Liver (tissue), 9 donors: Measurements from ENCODE around the gene ACRV1. TPM values are rescaled to one million over a fixed set of nuclear protein-coding genes. Genes with fewer than 3 reads are reported as not detected.

Experiments
- DNase-seq: peaks from one replicate; pipeline ENCODE4 v3.0.0-alpha.2; 2017; ENCODE audit warnings: low spot score
- H3K27ac ChIP-seq, 2 donors: one replicate each; pipeline ENCODE4 v1.7.0; 2013; ENCODE audit warnings: inconsistent platforms in 2 of 2, low read length in 2 of 2, control low read depth in 1 of 2, low read depth in 1 of 2, mild to moderate bottlenecking in 1 of 2
- H3K27me3 ChIP-seq, 4 donors: one replicate each; pipeline versions ENCODE4 v1.6.1 to v1.7.0; 2013; ENCODE audit warnings: low read length in 3 of 4, inconsistent platforms in 1 of 4, mild to moderate bottlenecking in 1 of 4, moderate library complexity in 1 of 4; ENCODE audit not compliant: control insufficient read depth in 4 of 4, insufficient read depth in 4 of 4
- H3K36me3 ChIP-seq, 4 donors: one replicate each; pipeline versions ENCODE4 v1.6.1 to v1.7.0; 2013; ENCODE audit warnings: low read length in 3 of 4, mild to moderate bottlenecking in 3 of 4, low read depth in 1 of 4, moderate library complexity in 1 of 4; ENCODE audit not compliant: control insufficient read depth in 4 of 4, insufficient read depth in 3 of 4
- H3K4me1 ChIP-seq, 4 donors: one replicate each; pipeline versions ENCODE4 v1.6.1 to v1.7.0; 2013; ENCODE audit warnings: low read length in 3 of 4, mild to moderate bottlenecking in 3 of 4, moderate library complexity in 1 of 4; ENCODE audit not compliant: control insufficient read depth in 4 of 4, insufficient read depth in 4 of 4
- H3K4me3 ChIP-seq, 3 donors: one replicate each; pipeline versions ENCODE4 v1.6.1 to v1.7.0; 2013; ENCODE audit warnings: low read length in 3 of 3, control low read depth in 1 of 3, low read depth in 1 of 3, mild to moderate bottlenecking in 1 of 3
- H3K9ac ChIP-seq, 2 donors: one replicate each; pipeline ENCODE4 v1.7.0; 2013; ENCODE audit warnings: low read length in 2 of 2, mild to moderate bottlenecking in 2 of 2, moderate library complexity in 2 of 2, control low read depth in 1 of 2, low read depth in 1 of 2
- H3K9me3 ChIP-seq, 4 donors: one replicate each; pipeline versions ENCODE4 v1.6.1 to v1.7.0; 2013; ENCODE audit warnings: low read length in 3 of 4; ENCODE audit not compliant: control insufficient read depth in 4 of 4
- ATF3 ChIP-seq: IDR thresholded peaks from 2 replicates; pipeline ENCODE4 v1.6.1; 2016; ENCODE audit warnings: antibody characterized with exemption
- EGR1 ChIP-seq, 2 donors: IDR thresholded peaks; 2 replicates each; pipeline ENCODE4 v1.6.1; 2016 to 2018; ENCODE audit warnings: antibody characterized with exemption in 2 of 2, low read depth in 2 of 2
- FOXA1 ChIP-seq: IDR thresholded peaks from 2 replicates; pipeline ENCODE4 v1.6.1; 2016; ENCODE audit warnings: antibody characterized with exemption
- FOXA2 ChIP-seq: IDR thresholded peaks from 2 replicates; pipeline ENCODE4 v1.6.1; 2016; ENCODE audit warnings: antibody characterized with exemption
- GABPA ChIP-seq, 2 donors: IDR thresholded peaks in 1 of 2; conservative IDR thresholded peaks in 1 of 2; 2 replicates each; pipeline ENCODE4 v1.6.1; 2016; ENCODE audit warnings: antibody characterized with exemption in 2 of 2, mild to moderate bottlenecking in 1 of 2, moderate library complexity in 1 of 2
- HNF4A ChIP-seq, 2 donors: conservative IDR thresholded peaks; 2 replicates each; pipeline ENCODE4 v1.6.1; 2016; ENCODE audit warnings: antibody characterized with exemption in 2 of 2, mild to moderate bottlenecking in 2 of 2
- HNF4G ChIP-seq: IDR thresholded peaks from 2 replicates; pipeline ENCODE4 v1.6.1; 2016; ENCODE audit warnings: antibody characterized with exemption
- JUND ChIP-seq, 2 donors: IDR thresholded peaks; 2 replicates each; pipeline ENCODE4 v1.6.1; 2016; ENCODE audit warnings: antibody characterized with exemption in 2 of 2
- MAX ChIP-seq: IDR thresholded peaks from 2 replicates; pipeline ENCODE4 v1.6.1; 2016; ENCODE audit warnings: antibody characterized with exemption
- NR2F2 ChIP-seq: IDR thresholded peaks from 2 replicates; pipeline ENCODE4 v1.6.1; 2016; ENCODE audit warnings: antibody characterized with exemption
- RAD21 ChIP-seq, 2 donors: IDR thresholded peaks; 2 replicates each; pipeline ENCODE4 v1.6.1; 2016; ENCODE audit warnings: antibody characterized with exemption in 2 of 2, mild to moderate bottlenecking in 2 of 2
- REST ChIP-seq: IDR thresholded peaks from 2 replicates; pipeline ENCODE4 v1.6.1; 2016; ENCODE audit warnings: antibody characterized with exemption, mild to moderate bottlenecking
- RXRA ChIP-seq, 2 donors: IDR thresholded peaks; 2 replicates each; pipeline ENCODE4 v1.6.1; 2017 to 2018; ENCODE audit warnings: antibody characterized with exemption in 2 of 2, mild to moderate bottlenecking in 1 of 2
- SP1 ChIP-seq: IDR thresholded peaks from 2 replicates; pipeline ENCODE4 v1.6.1; 2018; ENCODE audit warnings: antibody characterized with exemption, mild to moderate bottlenecking
- TAF1 ChIP-seq: conservative IDR thresholded peaks from 2 replicates; pipeline ENCODE4 v1.6.1; 2016; ENCODE audit warnings: antibody characterized with exemption, mild to moderate bottlenecking
- YY1 ChIP-seq: IDR thresholded peaks from 2 replicates; pipeline ENCODE4 v1.6.1; 2016; ENCODE audit warnings: antibody characterized with exemption, mild to moderate bottlenecking
- WGBS: extraction: QIAGEN DNeasy Blood & Tissue Kit; methylation state at CpG from one replicate; pipeline ENCODE4 v1.1.7; 2013; 5-methylcytosine and 5-hydroxymethylcytosine counted together
- polyA plus RNA-seq, 2 donors: library from polyadenylated mRNA; stranded (reverse) in 1 of 2; unstranded in 1 of 2; fragments of 200-250 nt in 1 of 2; fragments of >200 nt in 1 of 2; fragmentation: Nextera tagmentation in 1 of 2; extraction: Ambion mirVana in 1 of 2; gene quantifications; one replicate each; pipeline versions ENCODE4 v1.2.1 to v1.2.3, GENCODE V29; 2013 to 2015
- total RNA-seq, 2 donors: library from RNA; depleted of rRNA; stranded (reverse); fragments of >200 nt; gene quantifications; one replicate each; pipeline ENCODE4 v1.2.3, GENCODE V29; 2014
- donor health status: healthy.
- donor health status: healthy.
- donor health status: healthy.
- donor health status: healthy.
- donor health status: healthy.

The ACRV1 gene
- total and polyA plus RNA-seq, 4 donors: not detected

GRCh38 chr11:125694951-125695350 lies 14.3 kb upstream of the ACRV1 start (continued):
- no peak for TF ChIP-seq RXRA (IDR thresholded peaks at IDR 0.05)
- no peak for TF ChIP-seq FOXA1

GRCh38 chr11:125692887-125693286 lies 12.2 kb upstream of the ACRV1 start:
- 61% methylated on average over 5 of the region's 5 CpGs for WGBS

GRCh38 chr11:125690006-125690405 lies 9.4 kb upstream of the ACRV1 start:
- H3K4me1 ChIP-seq: no peaks in the 10 kb centered on the region
- no peak for TF ChIP-seq YY1
- TF ChIP-seq FOXA2: no peak
- TF ChIP-seq JUND (IDR thresholded peaks at IDR 0.05): no peak
- no peak for TF ChIP-seq TAF1
- TF ChIP-seq FOXA1: no peak
- TF ChIP-seq ATF3: no peak
- no peak for TF ChIP-seq EGR1 (IDR thresholded peaks at IDR 0.05; ENCODE audit: low read depth in 2 of 2)
- no peak for TF ChIP-seq MAX
- no peak for TF ChIP-seq RAD21 (IDR thresholded peaks at IDR 0.05)
- TF ChIP-seq HNF4A (conservative IDR thresholded peaks at IDR 0.05): no peak
- TF ChIP-seq SP1: no peak
- no peak for TF ChIP-seq NR2F2
- TF ChIP-seq REST: no peak
- no peak for TF ChIP-seq HNF4G
- TF ChIP-seq GABPA (IDR thresholded peaks at IDR 0.05 in 1 of 2, conservative IDR thresholded peaks at IDR 0.05 in 1 of 2): no peak
- H3K4me3 ChIP-seq: no peak overlapping the region
- no peak for DNase-seq
- no peak overlapping the region for H3K27ac ChIP-seq
- no peak overlapping the region for H3K9ac ChIP-seq
- peaks cover 0 to 2% (median 0%) of the 10 kb centered on the region in 4 donors for H3K27me3 ChIP-seq
- 92% methylated on average over 2 of the region's 2 CpGs for WGBS
- no peaks in the 10 kb centered on the region for H3K36me3 ChIP-seq
- H3K9me3 ChIP-seq: no peaks in the 10 kb centered on the region

More at GRCh38 chr11:125692887-125693286, 12.2 kb upstream of the ACRV1 start:
- no peaks in the 10 kb centered on the region for H3K36me3 ChIP-seq
- TF ChIP-seq EGR1 (IDR thresholded peaks at IDR 0.05; ENCODE audit: low read depth in 2 of 2) (no peak), FOXA2 (no peak), HNF4A (conservative IDR thresholded peaks at IDR 0.05) (no peak)
- no peaks in the 10 kb centered on the region for H3K4me1 ChIP-seq
- no peak overlapping the region for H3K4me3 ChIP-seq
- H3K27me3 ChIP-seq: peaks cover 0 to 2% (median 0%) of the 10 kb centered on the region in 4 donors
- H3K9ac ChIP-seq: no peak overlapping the region
- no peak overlapping the region for H3K27ac ChIP-seq
- DNase-seq: no peak
- H3K9me3 ChIP-seq: no peaks in the 10 kb centered on the region
